ENCODE data around the gene NXN. TPM values are rescaled to one million over a fixed set of nuclear protein-coding genes. Genes with fewer than 3 reads are reported as not detected.

The NXN gene
- total RNA-seq, 4 donors from 2014 or later: 10.6 to 222 (median 13.8) TPM

DNA sequence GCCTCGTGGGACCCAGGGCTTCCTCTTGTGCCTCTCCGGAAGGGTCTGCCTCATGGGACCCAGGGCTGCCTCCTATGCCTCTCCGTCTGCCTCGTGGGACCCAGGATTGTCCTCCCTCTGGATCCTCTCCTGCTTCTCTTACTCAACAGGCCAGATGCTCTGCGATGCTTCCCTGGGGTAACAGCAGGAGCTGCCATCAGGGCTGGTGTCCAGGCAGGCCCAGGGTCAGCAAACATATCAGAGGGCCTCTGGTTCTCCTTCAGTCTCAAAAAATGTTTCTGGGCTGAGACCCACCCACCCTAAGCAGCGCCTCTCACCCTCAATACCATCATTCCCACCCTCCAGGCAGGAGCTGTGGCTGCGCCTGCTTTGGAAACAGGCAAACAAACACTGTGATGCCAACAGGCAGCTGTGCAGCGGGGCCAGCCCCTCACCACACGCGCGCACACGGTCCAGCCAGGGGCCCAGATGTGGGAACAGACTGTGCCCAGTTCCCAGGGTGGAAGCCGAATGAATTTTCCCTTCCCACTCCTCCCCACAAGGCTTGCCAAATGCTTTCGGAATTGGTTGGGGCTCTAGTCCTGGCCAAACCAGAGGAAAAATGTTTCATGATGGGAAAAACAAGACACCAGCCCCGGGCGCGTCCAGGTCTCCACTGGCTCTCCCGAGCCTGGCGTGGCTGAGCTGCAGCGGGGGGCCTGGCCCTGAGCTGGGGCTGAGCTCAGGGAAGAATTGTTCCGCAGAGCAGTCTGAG lies 28.6 kb upstream of the NXN start:
- Histone ChIP-seq H3K36me3 (peaks cover 0 to 46% (median 16%) of the 10 kb centered on the region in 4 donors), H3K9me3 (no peaks in the 10 kb centered on the region), H3K4me3 (no peak overlapping the region), H3K27ac (peak overlapping the region; percentile 10 to 63 (median 27)), H3K4me1 (peaks cover 17 to 29% (median 23%) of the 10 kb centered on the region in 4 donors), H3K27me3 (no peaks in the 10 kb centered on the region)
- DNase-seq: no peak
- TF ChIP-seq POLR2A (IDR thresholded peaks at IDR 0.05): no peak
- no peak for TF ChIP-seq EP300 (IDR thresholded peaks at IDR 0.05; ENCODE audit: low read depth)
- TF ChIP-seq, protein P1, sequence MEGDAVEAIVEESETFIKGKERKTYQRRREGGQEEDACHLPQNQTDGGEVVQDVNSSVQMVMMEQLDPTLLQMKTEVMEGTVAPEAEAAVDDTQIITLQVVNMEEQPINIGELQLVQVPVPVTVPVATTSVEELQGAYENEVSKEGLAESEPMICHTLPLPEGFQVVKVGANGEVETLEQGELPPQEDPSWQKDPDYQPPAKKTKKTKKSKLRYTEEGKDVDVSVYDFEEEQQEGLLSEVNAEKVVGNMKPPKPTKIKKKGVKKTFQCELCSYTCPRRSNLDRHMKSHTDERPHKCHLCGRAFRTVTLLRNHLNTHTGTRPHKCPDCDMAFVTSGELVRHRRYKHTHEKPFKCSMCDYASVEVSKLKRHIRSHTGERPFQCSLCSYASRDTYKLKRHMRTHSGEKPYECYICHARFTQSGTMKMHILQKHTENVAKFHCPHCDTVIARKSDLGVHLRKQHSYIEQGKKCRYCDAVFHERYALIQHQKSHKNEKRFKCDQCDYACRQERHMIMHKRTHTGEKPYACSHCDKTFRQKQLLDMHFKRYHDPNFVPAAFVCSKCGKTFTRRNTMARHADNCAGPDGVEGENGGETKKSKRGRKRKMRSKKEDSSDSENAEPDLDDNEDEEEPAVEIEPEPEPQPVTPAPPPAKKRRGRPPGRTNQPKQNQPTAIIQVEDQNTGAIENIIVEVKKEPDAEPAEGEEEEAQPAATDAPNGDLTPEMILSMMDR (IDR thresholded peaks at IDR 0.05): no peak
- TF ChIP-seq POLR2AphosphoS5 (IDR thresholded peaks at IDR 0.05): peak in 1 of 3 donors; percentile 10
- in situ Hi-C loops (cut with MboI; ENCODE audit: low pct_ligation_motif_present in 1 of 4, low pct_unique_long_range_greater_than_20kb in 1 of 4, low sequenced_read_pairs in 3 of 4): no loop called here
- WGBS, 2 donors (ENCODE audit: low coverage in 1 of 2): 91% methylated on average over 21 of the region's 21 CpGs; no CpG with 5 or more reads in 1 of the 2 donors
- intact Hi-C loops (cut with DNase I; ENCODE audit: low total_unique reads): no loop called here

DNA sequence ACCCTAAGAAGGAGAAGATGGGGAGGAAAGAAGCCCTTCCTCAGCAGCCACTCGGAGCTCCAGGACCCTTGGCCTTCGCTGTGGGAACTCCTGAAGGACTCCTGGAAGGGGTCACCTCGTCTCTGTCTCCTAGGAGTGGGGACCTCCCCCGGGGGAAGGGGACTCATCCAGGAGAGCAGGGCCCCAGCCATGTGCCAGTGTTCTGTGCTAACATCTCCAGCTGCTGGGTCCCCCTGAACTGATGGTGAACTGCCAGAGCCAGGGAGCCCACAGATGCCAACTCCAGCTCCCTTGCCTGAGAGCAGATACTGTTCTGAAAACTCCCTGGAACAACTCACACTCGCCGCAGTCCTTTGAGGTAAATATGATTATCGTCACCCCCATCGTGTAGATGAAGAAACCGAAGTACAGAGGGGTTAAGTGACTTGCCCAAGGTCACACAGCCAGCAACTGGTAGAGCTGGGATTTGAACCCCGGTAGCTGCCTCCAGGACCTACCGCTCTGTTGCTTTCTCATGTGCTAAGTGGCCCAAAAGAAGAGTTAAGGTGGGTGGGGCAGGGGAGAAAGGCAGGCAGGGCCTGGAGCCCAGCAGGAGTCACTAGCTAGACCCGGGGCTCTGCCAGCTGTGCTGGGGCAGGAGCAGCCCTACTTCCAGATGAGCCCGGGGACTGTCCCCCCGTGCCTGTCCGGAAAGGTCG lies 27.9 kb upstream of the NXN start:
- Histone ChIP-seq H3K27ac (peak overlapping the region; percentile 18 to 63 (median 27)), H3K4me1 (peaks cover 17 to 35% (median 24%) of the 10 kb centered on the region in 4 donors), H3K9me3 (no peaks in the 10 kb centered on the region), H3K27me3 (no peaks in the 10 kb centered on the region), H3K36me3 (peaks cover 0 to 47% (median 16%) of the 10 kb centered on the region in 4 donors), H3K4me3 (no peak overlapping the region)
- TF ChIP-seq, protein P1 (IDR thresholded peaks at IDR 0.05): no peak
- TF ChIP-seq POLR2A (IDR thresholded peaks at IDR 0.05) (no peak), EP300 (IDR thresholded peaks at IDR 0.05; ENCODE audit: low read depth) (no peak), POLR2AphosphoS5 (IDR thresholded peaks at IDR 0.05) (no peak)
- intact Hi-C loops (cut with DNase I; ENCODE audit: low total_unique reads) (no loop called here), in situ Hi-C loops (cut with MboI; ENCODE audit: low pct_ligation_motif_present in 1 of 4, low pct_unique_long_range_greater_than_20kb in 1 of 4, low sequenced_read_pairs in 3 of 4) (no loop called here)
- DNase-seq: no peak
- 87% methylated on average over 15 of the region's 16 CpGs; no CpG with 5 or more reads in 1 of the 2 donors for WGBS, 2 donors (ENCODE audit: low coverage in 1 of 2)

DNA sequence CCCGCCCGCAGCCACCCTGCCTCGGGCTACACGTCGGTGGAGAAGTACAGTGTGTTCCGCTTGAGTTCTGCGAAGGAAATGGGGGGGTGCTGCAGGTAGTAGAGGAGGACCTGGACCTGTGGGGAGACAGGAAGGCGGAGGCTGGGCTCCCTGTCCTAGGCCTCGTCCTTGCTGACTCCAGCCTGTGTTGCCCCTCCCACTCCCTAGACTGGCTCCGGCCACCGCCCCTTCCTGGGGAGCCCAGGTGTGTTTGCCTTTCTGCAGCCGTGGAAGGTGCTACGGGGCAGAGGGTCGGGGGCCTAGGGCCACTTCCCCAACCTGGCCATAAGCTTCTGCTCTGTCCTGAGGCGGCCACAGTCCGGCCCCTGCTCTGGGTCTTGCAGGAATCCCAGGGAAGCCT lies 26.5 kb upstream of the NXN start:
- in situ Hi-C loops (cut with MboI; ENCODE audit: low pct_ligation_motif_present in 1 of 4, low pct_unique_long_range_greater_than_20kb in 1 of 4, low sequenced_read_pairs in 3 of 4): no loop called here
- Histone ChIP-seq H3K27me3 (no peaks in the 10 kb centered on the region), H3K4me3 (no peak overlapping the region), H3K9me3 (no peaks in the 10 kb centered on the region), H3K27ac (peak overlapping the region; percentile 59 to 86 (median 74)), H3K36me3 (peaks cover 0 to 41% (median 9%) of the 10 kb centered on the region in 4 donors), H3K4me1 (peaks cover 21 to 49% (median 36%) of the 10 kb centered on the region in 4 donors)
- peak; percentile 59 for DNase-seq
- 62% methylated on average over 14 of the region's 16 CpGs; no CpG with 5 or more reads in 1 of the 2 donors for WGBS, 2 donors (ENCODE audit: low coverage in 1 of 2)
- TF ChIP-seq EP300 (IDR thresholded peaks at IDR 0.05; ENCODE audit: low read depth) (no peak), POLR2AphosphoS5 (IDR thresholded peaks at IDR 0.05) (no peak), POLR2A (IDR thresholded peaks at IDR 0.05) (no peak)
- TF ChIP-seq, protein P1 (IDR thresholded peaks at IDR 0.05): no peak
- intact Hi-C loops (cut with DNase I; ENCODE audit: low total_unique reads): no loop called here

DNA sequence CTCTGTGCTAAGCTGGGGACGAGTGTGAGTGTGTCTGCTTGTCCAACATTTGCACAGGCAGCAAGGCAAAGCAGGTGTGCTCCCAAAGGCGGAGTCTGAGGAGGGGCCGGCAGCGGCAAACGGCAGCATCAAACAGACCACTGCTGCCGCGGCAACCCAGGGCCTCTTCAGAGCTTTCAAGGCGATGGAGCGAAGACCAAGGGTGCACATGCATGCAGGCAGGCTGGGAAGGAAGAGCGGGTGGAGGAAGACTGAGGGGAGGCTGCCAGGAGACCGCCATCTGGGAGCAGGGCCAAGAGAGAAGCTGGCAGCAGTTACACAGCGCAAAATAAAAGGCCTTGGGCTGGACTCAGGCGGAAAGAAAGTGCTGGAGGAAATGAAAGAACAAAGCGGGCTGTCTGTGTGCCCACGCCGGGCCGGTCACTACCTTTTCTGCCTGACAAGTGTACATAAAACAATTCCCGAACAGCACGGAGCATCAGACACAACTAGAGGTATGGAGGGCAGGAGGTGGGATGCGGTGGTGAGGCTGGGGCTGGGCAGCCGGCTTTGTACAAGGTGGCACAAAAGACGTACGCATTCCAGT lies 25.9 kb upstream of the NXN start:
- Histone ChIP-seq H3K27ac (peak overlapping the region; percentile 59 to 86 (median 74)), H3K4me1 (peaks cover 23 to 55% (median 42%) of the 10 kb centered on the region in 4 donors), H3K4me3 (no peak overlapping the region), H3K9me3 (no peaks in the 10 kb centered on the region), H3K27me3 (no peaks in the 10 kb centered on the region), H3K36me3 (peaks cover 0 to 35% (median 6%) of the 10 kb centered on the region in 4 donors)
- peak; percentile 58 for DNase-seq
- in situ Hi-C loops (cut with MboI; ENCODE audit: low pct_ligation_motif_present in 1 of 4, low pct_unique_long_range_greater_than_20kb in 1 of 4, low sequenced_read_pairs in 3 of 4) (no loop called here), intact Hi-C loops (cut with DNase I; ENCODE audit: low total_unique reads) (no loop called here)
- WGBS, 2 donors (ENCODE audit: low coverage in 1 of 2): 6 to 38% methylated on average over 9 to 23 of the region's 23 CpGs
- TF ChIP-seq POLR2AphosphoS5 (IDR thresholded peaks at IDR 0.05) (no peak), POLR2A (IDR thresholded peaks at IDR 0.05) (no peak), EP300 (IDR thresholded peaks at IDR 0.05; ENCODE audit: low read depth) (no peak)
- TF ChIP-seq, protein P1 (IDR thresholded peaks at IDR 0.05): no peak

All from transverse colon (tissue), 4 donors.